DMS114 treated with DMSO at 0.1 percent for 48 hours (cell line): ENCODE measurements around the gene ANXA2.
"Not testable (repeated sequence)": the region's sequence is repeated elsewhere in the genome, so short reads cannot be mapped to it uniquely, and the experiment has no call there.

Experiments
- DNase-seq: peaks from one replicate; lab custom pipeline; 2025; ENCODE audit not compliant: unreplicated experiment; lab: John Stamatoyannopoulos, UW

ANXA2 gene

DNA sequence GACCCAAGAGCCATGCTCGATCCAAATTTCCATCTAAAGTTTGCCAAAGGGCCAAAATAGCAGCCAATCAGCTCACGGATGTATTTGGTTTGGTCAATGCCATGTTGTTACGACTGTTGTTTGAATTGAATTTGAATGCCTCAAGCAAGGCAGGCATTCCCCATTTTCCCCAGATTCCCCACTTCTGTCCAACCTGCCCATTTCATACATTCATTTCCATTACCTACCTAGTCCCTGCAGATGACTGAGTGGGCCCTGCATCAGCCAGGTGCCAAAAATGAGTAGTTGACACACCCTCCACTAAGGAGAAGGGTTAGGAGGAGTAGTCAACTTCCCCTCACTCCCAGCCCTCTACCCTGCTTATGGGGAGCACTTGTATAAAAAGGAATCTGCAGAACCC, 51.7 kb downstream of the ANXA2 start:
- DNase-seq = no peak

- no peak for DNase-seq
Measured at GRCh38 chr15:60345598-60345997, 52.2 kb downstream of the ANXA2 start.

DNA sequence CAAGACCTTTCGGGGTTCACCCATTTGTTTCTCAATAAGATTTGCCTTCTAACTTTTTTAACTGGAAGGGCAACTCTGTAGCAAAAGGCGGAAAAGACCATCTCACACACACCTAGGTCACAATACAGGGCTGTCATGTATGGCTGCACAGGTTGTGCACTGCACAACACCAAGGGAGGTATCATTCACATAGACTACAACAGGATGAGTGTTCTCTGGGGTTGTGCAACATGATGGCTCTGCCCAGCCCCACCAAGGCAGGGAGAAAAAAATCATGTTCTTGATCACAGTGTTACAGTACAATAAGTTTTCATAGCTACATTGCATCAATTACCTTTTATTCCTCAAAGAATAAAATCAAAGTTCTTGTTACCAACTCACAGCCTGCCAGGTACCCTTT, 52.8 kb downstream of the ANXA2 start:
- no peak for DNase-seq

DNA sequence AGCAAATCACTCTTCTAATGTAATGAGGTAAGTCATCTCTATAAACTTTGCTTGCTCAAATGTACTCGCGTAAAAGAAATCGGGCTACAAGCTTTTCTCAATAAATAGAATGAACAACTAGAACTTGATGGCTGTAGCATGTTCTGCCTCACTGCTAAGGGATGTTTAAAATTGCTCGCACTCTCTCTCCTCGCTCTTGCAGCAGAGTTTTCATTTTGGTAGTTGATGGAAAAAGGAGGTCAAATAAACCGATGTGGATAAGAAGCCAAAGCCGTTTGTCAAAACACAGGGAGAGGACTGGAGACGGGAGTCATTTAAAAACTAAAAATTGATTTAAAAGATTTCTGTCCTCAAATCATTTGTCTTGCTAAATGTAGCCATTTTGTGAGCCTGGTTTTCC, 53.3 kb downstream of the ANXA2 start:
- DNase-seq = no peak

DNA sequence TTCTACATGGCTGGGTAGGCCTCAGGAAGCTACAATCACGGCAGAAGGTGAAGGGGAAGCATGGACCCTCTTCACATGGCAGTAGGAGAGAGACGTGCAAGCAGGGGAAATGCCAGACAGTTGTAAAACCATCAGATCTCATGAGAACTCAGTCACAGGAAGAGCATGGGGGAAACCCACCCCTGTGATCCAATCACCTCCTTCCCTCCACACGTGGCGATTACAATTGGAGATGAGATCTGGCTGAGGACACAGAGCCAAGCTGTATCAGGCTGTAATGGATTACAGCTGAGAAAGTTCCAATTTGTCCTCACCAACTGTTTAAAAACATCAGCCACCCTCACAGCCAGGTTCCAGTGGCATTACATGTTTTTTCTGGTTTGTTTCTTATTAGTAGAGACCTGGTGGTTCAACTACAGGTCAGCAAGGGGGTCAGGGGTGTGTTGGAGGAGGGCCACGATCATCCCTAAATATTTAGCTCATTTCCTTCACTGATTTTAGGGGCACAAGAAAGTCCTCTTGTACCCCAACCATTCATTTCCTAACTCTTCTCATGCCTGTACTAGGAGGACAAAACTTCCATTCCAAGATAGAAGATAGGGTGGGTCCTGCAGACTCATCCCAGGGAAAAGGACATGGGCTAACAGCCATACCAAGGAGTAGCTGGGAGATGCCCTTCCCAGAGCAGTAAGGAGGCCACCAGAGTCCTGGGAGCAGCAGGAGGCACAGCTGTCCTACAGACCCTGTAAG, 54.4 kb downstream of the ANXA2 start:
- DNase-seq = no peak

- no peak for DNase-seq
Measured at GRCh38 chr15:60340207-60340921, 57.4 kb downstream of the ANXA2 start.

DNA sequence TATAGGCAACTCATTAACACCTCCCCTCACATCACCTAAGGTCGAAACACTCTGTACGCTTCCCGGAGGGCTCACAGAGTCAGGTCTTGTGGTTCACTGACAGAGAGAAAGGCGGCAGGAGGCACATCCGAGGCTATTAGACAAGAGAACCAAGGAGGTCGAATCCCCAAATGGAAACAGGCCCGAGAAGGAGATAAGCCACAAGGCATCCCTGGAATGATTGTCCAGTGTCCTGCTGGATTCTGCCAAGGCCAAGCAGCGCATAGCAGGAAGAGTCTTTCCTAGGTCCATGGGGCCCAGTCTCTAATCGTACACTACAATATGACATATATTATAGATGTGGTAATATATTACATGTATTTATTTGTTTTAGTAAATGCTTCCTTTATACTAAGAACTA, 58.5 kb downstream of the ANXA2 start:
- no peak for DNase-seq

GRCh38 chr15:60338810-60339209, 59.0 kb downstream of the ANXA2 start:
- DNase-seq = no peak

DNA sequence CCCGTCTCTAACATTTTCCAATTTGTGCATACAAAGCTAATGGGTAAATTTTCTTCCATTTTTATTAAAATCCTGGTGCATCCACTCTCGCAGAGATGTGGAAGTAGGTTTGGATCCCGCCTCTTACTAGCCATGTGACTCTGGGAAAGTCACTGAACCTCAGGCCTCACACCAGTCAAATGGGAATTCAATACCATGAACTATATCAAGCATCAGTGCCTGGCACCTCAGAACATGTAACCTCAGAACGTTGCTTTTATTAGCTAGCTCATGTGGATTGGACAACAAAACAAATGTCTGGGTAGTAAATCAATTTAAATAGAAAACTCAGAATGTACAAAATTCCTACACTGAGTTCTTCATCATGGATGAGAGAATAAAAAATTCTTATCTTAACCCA, 60.7 kb downstream of the ANXA2 start:
- no peak for DNase-seq

DNA sequence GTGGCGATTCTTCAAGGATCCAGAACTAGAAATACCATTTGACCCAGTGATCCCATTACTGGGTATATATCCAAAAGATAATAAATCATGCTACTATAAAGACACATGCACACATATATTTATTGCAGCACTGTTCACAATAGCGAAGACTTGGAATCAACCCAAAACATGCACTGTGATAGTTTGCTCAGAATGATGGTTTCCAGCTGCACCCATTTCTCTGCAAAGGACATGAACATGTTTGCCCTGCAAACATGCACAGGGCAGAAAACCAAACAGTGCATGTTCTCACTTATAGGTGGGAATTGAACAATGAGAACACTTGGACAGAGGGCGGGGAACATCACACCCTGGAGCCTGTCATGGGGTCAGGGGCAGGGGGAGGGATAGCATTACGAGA, 62.5 kb downstream of the ANXA2 start:
- not testable (repeated sequence) for DNase-seq

- peak; percentile 36 for DNase-seq
Measured at GRCh38 chr15:60328852-60329443, 68.8 kb downstream of the ANXA2 start.

DNA sequence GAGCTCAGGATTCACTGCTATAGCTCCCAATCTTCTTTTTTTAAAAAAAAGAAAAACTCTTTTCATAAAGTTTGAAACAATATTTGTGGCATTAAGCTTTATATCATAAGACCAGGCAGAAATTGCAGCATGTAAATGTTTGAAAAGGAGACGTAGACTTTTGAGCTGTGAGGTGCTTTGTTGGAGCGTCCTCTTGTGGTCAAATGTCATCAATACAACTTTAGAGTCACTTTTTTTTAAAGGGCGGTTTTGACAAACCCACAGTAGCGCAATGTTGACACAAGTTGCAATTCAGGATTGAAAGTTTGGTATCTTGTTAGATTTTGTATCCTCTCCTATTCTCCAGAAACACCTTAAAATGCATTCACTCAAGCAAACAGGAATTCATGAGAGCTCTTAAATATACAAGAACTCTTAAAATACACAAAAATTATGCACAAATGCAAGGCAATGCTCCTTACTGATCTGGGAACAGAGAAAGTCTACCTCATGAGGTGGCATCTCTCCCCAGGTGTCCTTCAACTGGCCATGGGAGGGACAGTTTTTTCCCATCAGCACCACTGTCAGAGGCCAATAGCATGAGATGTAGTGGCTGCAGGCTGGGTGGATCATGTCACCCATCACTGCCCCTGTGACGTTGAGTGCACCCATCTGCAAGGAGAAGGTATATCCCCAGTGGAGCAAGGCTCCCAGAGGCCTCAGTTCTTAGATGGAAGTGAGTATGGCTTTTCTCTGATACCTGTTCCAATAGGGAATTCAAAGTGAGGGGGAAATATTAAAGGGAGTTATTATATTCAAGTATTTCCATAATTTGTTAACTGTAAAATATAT, 70.7 kb downstream of the ANXA2 start:
- peak; percentile 37 for DNase-seq

DNA sequence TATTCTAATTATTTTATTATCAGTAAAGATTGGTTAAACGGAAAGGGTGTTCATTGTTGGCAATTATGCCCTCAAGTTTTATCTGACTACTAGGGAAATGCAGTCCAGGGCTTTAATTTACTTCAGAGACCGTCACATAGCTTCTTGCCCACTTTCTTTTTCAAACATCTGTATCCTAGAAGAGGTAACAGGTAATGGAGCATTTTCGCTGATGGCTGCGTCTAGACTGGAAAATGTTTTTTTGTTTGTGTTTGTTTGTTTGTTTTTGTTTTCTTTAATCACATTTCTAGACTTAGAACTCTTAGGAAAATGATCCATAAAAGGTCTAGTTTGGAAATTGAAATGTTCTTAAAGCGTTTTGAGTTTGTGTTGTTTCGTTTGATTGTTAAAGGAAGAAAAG, 71.4 kb downstream of the ANXA2 start:
- no peak for DNase-seq

DNA sequence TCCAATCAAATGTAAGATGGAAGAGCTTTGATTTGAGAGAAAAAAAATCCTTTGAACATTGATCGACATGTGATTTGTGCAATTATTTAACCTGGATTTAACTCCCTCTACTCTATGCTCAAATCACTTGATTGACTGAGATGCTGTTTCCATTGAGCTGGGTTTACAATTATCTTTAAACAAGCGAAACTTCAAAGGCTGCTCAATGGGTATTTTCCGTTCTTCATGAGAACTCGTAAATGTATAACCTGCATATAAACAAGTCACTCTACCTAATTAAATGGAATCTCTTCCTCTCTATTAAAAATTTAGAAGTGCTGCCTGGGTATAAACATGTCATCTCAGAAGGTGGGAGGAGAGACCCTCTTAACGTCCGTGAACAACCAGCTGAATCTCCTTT, 71.9 kb downstream of the ANXA2 start:
- DNase-seq = no peak

GRCh38 chr15:60324706-60325438, 72.9 kb downstream of the ANXA2 start:
- no peak for DNase-seq

GRCh38 chr15:60323322-60323721, 74.5 kb downstream of the ANXA2 start:
- DNase-seq = no peak

DNA sequence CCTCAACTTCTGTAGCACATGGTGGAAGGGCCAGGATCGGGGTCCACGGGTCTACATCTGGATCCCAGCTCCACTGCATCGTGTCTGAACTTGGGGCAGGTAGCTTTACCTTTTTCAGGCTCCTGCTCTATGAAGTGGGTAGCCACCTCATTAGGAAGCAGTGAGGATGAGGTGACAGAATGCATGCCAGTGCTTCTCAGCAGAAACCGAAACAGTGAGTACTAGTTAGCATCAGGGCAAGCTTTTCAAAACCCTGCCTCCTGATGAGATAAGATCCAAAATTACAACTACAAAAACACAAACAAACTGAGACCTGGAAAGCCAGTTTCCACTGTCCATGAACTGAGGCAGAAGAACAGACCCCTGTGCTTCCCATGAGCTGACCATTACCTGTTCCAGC, 77.4 kb downstream of the ANXA2 start:
- no peak for DNase-seq

GRCh38 chr15:60318216-60318867, 79.4 kb downstream of the ANXA2 start:
- no peak for DNase-seq

DNA sequence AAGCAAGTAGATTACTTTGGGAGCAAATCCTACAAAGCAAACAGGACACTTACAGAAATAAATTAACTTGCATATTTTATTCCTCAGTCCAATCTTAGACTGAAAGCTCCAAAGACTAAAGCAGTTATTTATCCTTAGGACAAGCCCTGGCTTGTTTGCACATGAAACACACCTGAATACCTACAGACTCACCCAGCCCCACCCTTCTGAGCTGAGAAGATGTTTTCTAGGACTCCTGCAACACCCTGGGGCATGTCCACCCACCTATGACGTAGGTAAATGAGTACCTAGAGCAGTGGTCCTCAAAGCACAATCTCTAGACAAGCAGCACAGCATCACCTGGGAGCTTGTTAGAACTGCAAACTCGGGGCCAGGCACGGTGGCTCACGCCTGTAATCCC, 80.8 kb downstream of the ANXA2 start:
- DNase-seq = no peak

DNA sequence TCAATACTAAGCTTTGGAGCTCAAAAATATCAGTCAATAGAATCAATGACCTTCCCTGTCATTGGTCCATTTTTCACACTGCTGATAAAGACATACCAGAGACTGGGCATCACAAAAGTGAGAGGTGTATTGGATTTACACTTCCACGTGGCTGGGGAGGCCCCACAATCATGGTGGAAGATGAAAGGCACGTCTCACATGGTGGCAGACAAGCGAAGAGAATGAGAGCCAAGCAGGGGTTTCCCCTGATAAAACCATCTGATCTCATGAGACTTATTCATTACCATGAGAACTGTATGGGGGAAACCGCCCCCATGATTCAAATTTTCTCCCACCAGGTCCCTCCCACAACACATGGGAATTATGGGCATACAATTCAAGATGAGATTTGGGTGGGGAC, 81.9 kb downstream of the ANXA2 start:
- no peak for DNase-seq
